HepG2 (cell line): ENCODE data around the gene GPR55. TPM values are rescaled to one million over a fixed set of nuclear protein-coding genes. Genes with fewer than 3 reads are reported as not detected.

Source experiments
- ATAC-seq: fragments of 200-7000 bp; cut with Tn5 transposase; 3 replicates; pipeline ENCODE4 v1.9.1; 2020; ENCODE audit warnings: mild to moderate bottlenecking, moderate library complexity
- BruUV-seq: library from RNA; stranded (reverse); fragments of 400-500 nt; replicated peaks from 2 replicates; lab custom pipeline; 2021; lab: Mats Ljungman, UMichigan
- CTCF ChIA-PET: fragments of 300-600 bp; formaldehyde crosslinking; extraction: SDS; loops from one replicate; lab custom pipeline; 2021; ENCODE audit warnings: low total read pairs, inconsistent platforms, low intra/inter-chr PET ratio; lab: Yijun Ruan, JAX
- POLR2A ChIA-PET: fragments of 350-600 bp; sonication (Branson Sonifier 250); formaldehyde crosslinking; loops from one replicate; lab custom pipeline; 2020; ENCODE audit warnings: antibody characterized with exemption, inconsistent platforms; lab: Yijun Ruan, JAX
- DNase-seq: peaks from one replicate; pipeline ENCODE4 v3.0.0-alpha.2; 2015; ENCODE audit warnings: low spot score
- FAIRE-seq: peaks from 3 replicates; lab custom pipeline; 2011; peaks lifted over from hg19 to GRCh38; lab: Jason Lieb, UNC
- H2AFZ ChIP-seq: one replicate; pipeline ENCODE4 v1.6.1; 2011; ENCODE audit warnings: low read length, inconsistent platforms
- H3K27ac ChIP-seq: fragments of 300-600 bp; 3 replicates; pipeline ENCODE4 v1.8.0; 2011; ENCODE audit warnings: mixed run types, mild to moderate bottlenecking, mixed read lengths, low read length, inconsistent platforms; ENCODE audit not compliant: insufficient read depth; ENCODE audit errors: extremely low read length
- H3K27me3 ChIP-seq, 2 experiments: fragments of 200-600 bp in 1 of 2; 2 replicates in 1 of 2; 3 replicates in 1 of 2; pipeline versions ENCODE4 v1.6.0 to v1.8.0; 2011; ENCODE audit warnings: low read length in 2 of 2, mild to moderate bottlenecking in 2 of 2, moderate library complexity in 2 of 2, inconsistent platforms in 1 of 2; ENCODE audit not compliant: insufficient read depth in 2 of 2, control insufficient read depth in 1 of 2
- H3K36me3 ChIP-seq, 2 experiments: fragments of 200-600 bp in 1 of 2; replicated peaks in 1 of 2; 2 replicates in 1 of 2; 3 replicates in 1 of 2; pipeline versions ENCODE4 v1.5.1 to v1.8.0; 2011; ENCODE audit warnings: low read length in 2 of 2, inconsistent platforms in 1 of 2; ENCODE audit not compliant: insufficient read depth in 2 of 2, control insufficient read depth in 1 of 2
- H3K4me1 ChIP-seq: 2 replicates; pipeline ENCODE4 v1.5.1; 2012; ENCODE audit warnings: low read length, inconsistent platforms; ENCODE audit not compliant: insufficient read depth
- H3K4me2 ChIP-seq: 2 replicates; pipeline ENCODE4 v1.6.0; 2011; ENCODE audit warnings: low read depth, low read length, inconsistent platforms
- H3K4me3 ChIP-seq, 3 experiments: fragments of 200-600 bp in 1 of 3; sonication (generic), shearing (Covaris generic) in 1 of 3; replicated peaks in 1 of 3; 2 replicates each; pipeline ENCODE4 v1.5.1; 2011 to 2016; ENCODE audit warnings: low read length in 3 of 3, inconsistent platforms in 2 of 3, low read depth in 2 of 3, mild to moderate bottlenecking in 2 of 3, control low read depth in 1 of 3, mixed read lengths in 1 of 3; ENCODE audit not compliant: insufficient read depth in 1 of 3
- H3K79me2 ChIP-seq: one replicate; pipeline ENCODE4 v1.6.1; 2011; ENCODE audit warnings: low read length, inconsistent platforms; ENCODE audit not compliant: insufficient read depth
- H3K9ac ChIP-seq: 2 replicates; pipeline ENCODE4 v1.6.0; 2011; ENCODE audit warnings: mild to moderate bottlenecking, low read depth, low read length, inconsistent platforms; ENCODE audit not compliant: insufficient read depth
- H3K9me3 ChIP-seq: 2 replicates; pipeline ENCODE4 v1.5.1; 2012; ENCODE audit warnings: mild to moderate bottlenecking, low read length
- H4K20me1 ChIP-seq: 2 replicates; pipeline ENCODE4 v1.6.0; 2011; ENCODE audit warnings: inconsistent platforms, mild to moderate bottlenecking, low read length, moderate library complexity; ENCODE audit not compliant: insufficient read depth
- ARID4A ChIP-seq: sonication (generic); formaldehyde crosslinking; IDR thresholded peaks from 2 replicates; pipeline ENCODE4 v1.5.0; 2020; ENCODE audit warnings: mild to moderate bottlenecking, missing genetic modification reagents, borderline replicate concordance
- ATF4 ChIP-seq, 2 experiments: fragments of 450-650 bp in 1 of 2; sonication (generic) in 1 of 2; formaldehyde crosslinking; IDR thresholded peaks; 2 replicates each; pipeline versions ENCODE4 v1.5.0 to v1.8.0; 2020 to 2022; ENCODE audit warnings: mild to moderate bottlenecking in 1 of 2, missing genetic modification reagents in 1 of 2
- CENPT ChIP-seq: sonication (generic); formaldehyde crosslinking; IDR thresholded peaks from 2 replicates; pipeline ENCODE4 v1.8.0; 2022; ENCODE audit warnings: low read depth, mild to moderate bottlenecking, moderate library complexity, missing genetic modification reagents
- CSRNP2 ChIP-seq: sonication (generic); formaldehyde crosslinking; conservative IDR thresholded peaks from 2 replicates; pipeline ENCODE4 v1.8.0; 2022; ENCODE audit warnings: low read depth, missing genetic modification reagents
- IRF9 ChIP-seq: sonication (generic); formaldehyde crosslinking; IDR thresholded peaks from 2 replicates; pipeline ENCODE4 v1.8.0; 2022; ENCODE audit warnings: missing genetic modification reagents, mild to moderate bottlenecking, borderline replicate concordance
- MLXIP ChIP-seq: sonication (generic); formaldehyde crosslinking; IDR thresholded peaks from 2 replicates; pipeline ENCODE4 v1.9.0; 2021; ENCODE audit warnings: missing genetic modification reagents, borderline replicate concordance
- RARA ChIP-seq: IDR thresholded peaks from 2 replicates; pipeline ENCODE4 v1.6.1; 2016; ENCODE audit warnings: missing genetic modification reagents, missing compliant biosample characterization
- ZNF281 ChIP-seq: sonication (generic); formaldehyde crosslinking; IDR thresholded peaks from 2 replicates; pipeline ENCODE4 v1.4.0; 2020; ENCODE audit warnings: missing genetic modification reagents, borderline replicate concordance
- ZNF709 ChIP-seq: sonication (generic); formaldehyde crosslinking; IDR thresholded peaks from 2 replicates; pipeline ENCODE4 v1.5.0; 2020; ENCODE audit warnings: mild to moderate bottlenecking, missing genetic modification reagents
- WGBS: methylation state at CpG from one replicate; pipeline ENCODE4 v1.1.6; 2017; ENCODE audit warnings: low lambda C conversion rate; 5-methylcytosine and 5-hydroxymethylcytosine counted together
- in situ Hi-C: cut with HindIII; loops from 2 replicates; pipeline ENCODE4 v1.10.0; 2017; ENCODE audit warnings: low pct_unique_long_range_greater_than_20kb; ENCODE audit not compliant: extremely low pct_ligation_motif_present
- intact Hi-C: fragments of 100-400 bp; cut with micrococcal nuclease; formaldehyde crosslinking; loops from one replicate; pipeline ENCODE4 v1.10.0; 2022; ENCODE audit not compliant: unreplicated experiment
- polyA plus RNA-seq, 8 experiments: library from polyadenylated mRNA; depleted of rRNA in 3 of 8; stranded (reverse) in 7 of 8; unstranded in 1 of 8; fragments of >200 nt; fragmentation: Illumina TruSeq in 4 of 8; extraction: Trizol in 4 of 8; gene quantifications; 2 replicates each; pipeline versions ENCODE4 v1.2.1 to v1.2.3, GENCODE V29; 2011 to 2016; ENCODE audit warnings: low read depth in 4 of 8, missing spikeins in 1 of 8, mixed read lengths in 1 of 8; ENCODE audit not compliant: insufficient read depth in 1 of 8
- total RNA-seq, 5 experiments: library from RNA; depleted of rRNA; stranded (reverse); fragments of >200 nt; fragmentation: Illumina TruSeq; extraction: Trizol; gene quantifications; 2 replicates each; pipeline ENCODE4 v1.2.3, GENCODE V29; 2016; ENCODE audit warnings: low read depth in 1 of 5

GPR55 gene
- total and polyA plus RNA-seq, 2 of the 13 experiments (the other 11 are each of a cell fraction or from before 2014, with no cell fraction given) = not detected

- FAIRE-seq (no peak), ATAC-seq (no peak), DNase-seq (no peak)
- 4% methylated on average over 2 of the region's 2 CpGs for WGBS
- H3K9me3 ChIP-seq = no peaks in the 10 kb centered on the region
- ChIA-PET CTCF (no interaction called here), POLR2A (no interaction called here)
- no peaks in the 10 kb centered on the region for H3K4me1 ChIP-seq
- intact Hi-C loops (no loop called here), in situ Hi-C loops (no loop called here)
- BruUV-seq = no TSS peak
- no peak overlapping the region for H3K27ac ChIP-seq
- no peaks in the 10 kb centered on the region for H3K79me2 ChIP-seq
- peaks cover 5 to 34% of the 10 kb centered on the region in 2 experiments; a peak in 3 of 5 replicates for H3K27me3 ChIP-seq
- no peak overlapping the region for H3K4me2 ChIP-seq
- H3K36me3 ChIP-seq = no peaks in the 10 kb centered on the region
- H2AFZ ChIP-seq = no peak overlapping the region
- no peaks in the 10 kb centered on the region for H4K20me1 ChIP-seq
- H3K4me3 ChIP-seq = no peak overlapping the region
- H3K9ac ChIP-seq = no peak overlapping the region
- no peak for TF ChIP-seq ATF4 (CRISPR knock-in tag; IDR thresholded peaks at IDR 0.05)
- TF ChIP-seq RARA (CRISPR knock-in tag) = no peak
- TF ChIP-seq IRF9 (CRISPR knock-in tag) = no peak
- TF ChIP-seq CENPT (CRISPR knock-in tag) = no peak
- TF ChIP-seq CSRNP2 = no peak
- TF ChIP-seq ZNF709 (CRISPR knock-in tag) = no peak
- no peak for TF ChIP-seq ZNF281 (CRISPR knock-in tag)
- no peak for TF ChIP-seq ARID4A
- no peak for TF ChIP-seq MLXIP (CRISPR knock-in tag)
Observed at GRCh38 chr2:230919240-230919639, 5.8 kb downstream of the GPR55 start.
